Sigmoid colon (tissue), 7 donors: ENCODE data around the gene PPP3R1. TPM values are rescaled to one million over a fixed set of nuclear protein-coding genes. Genes with fewer than 3 reads are reported as not detected.

Source experiments
- DNase-seq: peaks from one replicate; pipeline ENCODE4 v3.0.0-alpha.2; 2019
- H3K27ac ChIP-seq, 4 donors: fragments of 200-600 bp; sonication (generic); one replicate each; pipeline ENCODE4 v1.5.1; 2016 to 2019; ENCODE audit warnings: mild to moderate bottlenecking in 1 of 4
- H3K27me3 ChIP-seq, 3 donors: fragments of 200-600 bp; sonication (generic); one replicate each; pipeline ENCODE4 v1.5.1; 2019; ENCODE audit warnings: mild to moderate bottlenecking in 1 of 3
- H3K36me3 ChIP-seq, 4 donors: fragments of 200-600 bp; sonication (generic); one replicate each; pipeline ENCODE4 v1.5.1; 2016 to 2019
- H3K4me1 ChIP-seq, 4 donors: fragments of 200-600 bp; sonication (generic); one replicate each; pipeline ENCODE4 v1.5.1; 2017 to 2019
- H3K4me3 ChIP-seq, 4 donors: fragments of 200-600 bp; sonication (generic); one replicate each; pipeline ENCODE4 v1.5.1; 2017 to 2019; ENCODE audit warnings: mild to moderate bottlenecking in 2 of 4, moderate library complexity in 1 of 4
- H3K9me3 ChIP-seq, 4 donors: fragments of 200-600 bp in 3 of 4; sonication (generic) in 3 of 4; one replicate each; pipeline versions ENCODE4 v1.5.1 to v1.6.1; 2013 to 2019
- EP300 ChIP-seq, 4 donors: sonication (generic); formaldehyde crosslinking; IDR thresholded peaks; one replicate each; pipeline ENCODE4 v1.6.1; 2017; ENCODE audit warnings: antibody characterized with exemption in 4 of 4
- POLR2A ChIP-seq, 2 donors: fragments of 450-650 bp; IDR thresholded peaks; one replicate each; pipeline ENCODE4 v1.6.1; 2016; ENCODE audit warnings: antibody characterized with exemption in 2 of 2, mild to moderate bottlenecking in 2 of 2, moderate library complexity in 2 of 2
- POLR2AphosphoS5 ChIP-seq, 4 donors: sonication (generic); formaldehyde crosslinking; IDR thresholded peaks; one replicate each; pipeline ENCODE4 v1.6.1; 2017; ENCODE audit warnings: antibody characterized with exemption in 4 of 4
- WGBS, 2 donors: extraction: QIAGEN DNeasy Blood & Tissue Kit; methylation state at CpG; one replicate each; pipeline ENCODE4 v1.1.7; 2013; 5-methylcytosine and 5-hydroxymethylcytosine counted together
- intact Hi-C: fragments of 100-400 bp; cut with DNase I; formaldehyde crosslinking; loops from one replicate; pipeline ENCODE4 v1.15.1; 2023
- polyA plus RNA-seq, 3 donors: library from polyadenylated mRNA; stranded (reverse); fragments of 200-250 nt; gene quantifications; one replicate each; pipeline ENCODE4 v1.2.3, GENCODE V29; 2013
- total RNA-seq, 4 donors: library from RNA; depleted of rRNA; stranded (reverse); fragments of >200 nt; gene quantifications; one replicate each; pipeline ENCODE4 v1.1.0, GENCODE V29; 2016
- TF ChIP-seq, protein P1 (sequence below), 4 experiments: fragments of 450-650 bp in 3 of 4; fragments of 200-600 bp in 1 of 4; IDR thresholded peaks; one replicate each; pipeline ENCODE4 v1.5.1; 2016 to 2019; ENCODE audit warnings: antibody characterized with exemption in 4 of 4, mild to moderate bottlenecking in 3 of 4, moderate library complexity in 2 of 4
- donor health status: healthy with polysubstance abuse.
- donor health status: Bipolar disorder and iron deficiency.
- donor health status: healthy.

The PPP3R1 gene
- total and polyA plus RNA-seq, 7 donors = 17.4 to 38.5 (median 28.8) TPM

DNA sequence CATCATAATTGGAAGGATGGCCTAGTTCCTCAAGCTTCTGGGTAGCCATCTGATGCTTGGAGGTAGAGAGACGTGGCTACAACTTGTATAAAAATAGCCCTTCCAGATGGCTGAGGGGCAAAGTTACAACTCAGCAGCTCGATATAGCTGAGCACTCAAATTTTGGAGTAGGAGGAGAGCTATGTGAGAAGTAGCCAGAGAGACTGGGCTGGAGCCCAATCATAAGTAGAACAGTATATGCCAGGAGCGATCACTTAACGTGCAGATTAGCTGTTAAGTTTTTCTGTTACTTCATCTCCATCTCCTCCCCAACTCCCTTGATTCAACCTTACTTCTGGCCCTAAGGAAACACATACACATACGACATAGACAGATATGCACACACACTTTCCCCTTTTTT lies 38.6 kb upstream of the PPP3R1 start:
- Histone ChIP-seq H3K27me3 (no peaks in the 10 kb centered on the region), H3K9me3 (no peaks in the 10 kb centered on the region), H3K36me3 (no peaks in the 10 kb centered on the region), H3K27ac (no peak overlapping the region), H3K4me1 (peaks cover 0 to 14% (median 12%) of the 10 kb centered on the region in 4 donors), H3K4me3 (no peak overlapping the region)
- DNase-seq = no peak
- 54 to 73% methylated on average over 5 of the region's 5 CpGs for WGBS, 2 donors
- no peak for TF ChIP-seq POLR2AphosphoS5 (IDR thresholded peaks at IDR 0.05)
- TF ChIP-seq, protein P1, sequence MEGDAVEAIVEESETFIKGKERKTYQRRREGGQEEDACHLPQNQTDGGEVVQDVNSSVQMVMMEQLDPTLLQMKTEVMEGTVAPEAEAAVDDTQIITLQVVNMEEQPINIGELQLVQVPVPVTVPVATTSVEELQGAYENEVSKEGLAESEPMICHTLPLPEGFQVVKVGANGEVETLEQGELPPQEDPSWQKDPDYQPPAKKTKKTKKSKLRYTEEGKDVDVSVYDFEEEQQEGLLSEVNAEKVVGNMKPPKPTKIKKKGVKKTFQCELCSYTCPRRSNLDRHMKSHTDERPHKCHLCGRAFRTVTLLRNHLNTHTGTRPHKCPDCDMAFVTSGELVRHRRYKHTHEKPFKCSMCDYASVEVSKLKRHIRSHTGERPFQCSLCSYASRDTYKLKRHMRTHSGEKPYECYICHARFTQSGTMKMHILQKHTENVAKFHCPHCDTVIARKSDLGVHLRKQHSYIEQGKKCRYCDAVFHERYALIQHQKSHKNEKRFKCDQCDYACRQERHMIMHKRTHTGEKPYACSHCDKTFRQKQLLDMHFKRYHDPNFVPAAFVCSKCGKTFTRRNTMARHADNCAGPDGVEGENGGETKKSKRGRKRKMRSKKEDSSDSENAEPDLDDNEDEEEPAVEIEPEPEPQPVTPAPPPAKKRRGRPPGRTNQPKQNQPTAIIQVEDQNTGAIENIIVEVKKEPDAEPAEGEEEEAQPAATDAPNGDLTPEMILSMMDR (IDR thresholded peaks at IDR 0.05) = no peak
- no peak for TF ChIP-seq POLR2A (IDR thresholded peaks at IDR 0.05)
- TF ChIP-seq EP300 (IDR thresholded peaks at IDR 0.05) = no peak
- intact Hi-C loops = no loop called here

DNA sequence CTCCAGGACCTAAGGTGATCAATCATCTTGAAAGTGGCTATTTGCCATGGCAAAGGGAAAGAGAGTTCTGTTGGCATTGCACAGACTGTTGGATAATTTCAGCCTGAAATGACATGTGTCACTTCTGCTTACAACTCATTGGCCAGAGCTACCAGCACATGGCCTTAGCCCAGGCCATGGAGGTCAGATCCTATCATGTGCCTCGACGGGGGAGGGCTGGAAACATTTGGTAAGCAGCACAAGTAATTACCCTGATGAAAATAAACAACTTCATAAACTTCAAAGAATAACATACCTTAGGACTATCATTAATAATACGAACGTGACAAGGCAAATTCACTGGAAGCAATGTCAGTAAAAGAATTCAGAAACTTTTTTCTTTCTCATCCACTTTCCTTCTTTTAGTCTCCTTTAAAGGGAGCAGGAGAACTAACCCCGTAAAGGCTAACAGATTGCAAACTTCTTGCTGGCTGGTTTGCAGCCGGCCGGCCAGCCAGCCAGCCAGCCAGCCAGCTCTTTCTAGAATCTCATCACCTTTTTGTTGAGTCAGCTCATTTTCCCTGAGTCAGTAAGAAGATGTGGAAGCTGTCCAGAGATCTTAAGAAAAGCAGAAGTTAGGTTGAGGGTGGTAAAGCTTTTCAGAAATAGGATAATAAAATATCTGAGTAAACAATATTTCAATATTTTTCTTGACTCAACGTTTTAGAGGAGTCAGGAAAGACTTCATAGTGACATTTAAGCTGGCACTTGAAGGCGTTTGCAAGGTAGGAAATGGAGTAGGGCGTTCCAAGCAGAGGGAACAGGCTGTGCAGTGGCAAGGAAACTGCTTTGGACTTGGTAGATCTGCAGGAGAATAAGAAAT lies 35.5 kb upstream of the PPP3R1 start:
- no peak for DNase-seq
- H3K4me3 ChIP-seq = no peak overlapping the region
- H3K27ac ChIP-seq = peak overlapping the region; percentile 34 to 50 (median 43)
- H3K9me3 ChIP-seq = no peaks in the 10 kb centered on the region
- TF ChIP-seq POLR2AphosphoS5 (IDR thresholded peaks at IDR 0.05) = peak in 1 of 4 donors; percentile 13
- TF ChIP-seq, protein P1 (IDR thresholded peaks at IDR 0.05) = no peak
- no peak for TF ChIP-seq POLR2A (IDR thresholded peaks at IDR 0.05)
- WGBS, 2 donors = 40 to 51% methylated on average over 10 of the region's 10 CpGs
- no peaks in the 10 kb centered on the region for H3K36me3 ChIP-seq
- H3K4me1 ChIP-seq = peaks cover 0 to 14% (median 12%) of the 10 kb centered on the region in 4 donors
- H3K27me3 ChIP-seq = no peaks in the 10 kb centered on the region
- intact Hi-C loops = no loop called here

DNA sequence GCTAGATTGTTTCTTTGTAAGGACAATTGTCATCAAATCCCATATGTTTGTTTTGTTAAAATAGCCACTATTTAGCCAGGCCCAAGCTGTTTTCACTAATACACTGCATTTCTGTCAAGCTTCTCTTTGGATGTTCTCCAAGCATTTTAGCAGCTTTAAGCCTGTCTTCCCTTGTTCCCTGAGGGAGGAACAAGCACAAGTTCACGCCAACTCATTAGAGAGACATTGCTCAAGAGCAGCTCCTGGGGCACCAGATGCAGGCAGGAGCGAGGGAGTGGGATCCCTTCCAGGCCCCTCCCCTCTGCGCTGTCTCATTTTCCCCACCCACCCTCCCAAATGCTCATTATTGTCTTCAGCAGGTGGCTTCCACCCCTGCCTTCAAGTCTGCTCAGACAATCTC lies 32.6 kb upstream of the PPP3R1 start:
- Histone ChIP-seq H3K4me1 (peaks cover 0 to 14% (median 12%) of the 10 kb centered on the region in 4 donors), H3K36me3 (no peaks in the 10 kb centered on the region), H3K27ac (peak overlapping the region in 1 of 4 donors; percentile 16), H3K4me3 (no peak overlapping the region), H3K9me3 (no peaks in the 10 kb centered on the region), H3K27me3 (no peaks in the 10 kb centered on the region)
- intact Hi-C loops = no loop called here
- 66 to 70% methylated on average over 3 of the region's 3 CpGs for WGBS, 2 donors
- DNase-seq = peak; percentile 76
- no peak for TF ChIP-seq POLR2A (IDR thresholded peaks at IDR 0.05)
- peak in 2 of 4 donors; percentile 16 to 31 for TF ChIP-seq POLR2AphosphoS5 (IDR thresholded peaks at IDR 0.05)

DNA sequence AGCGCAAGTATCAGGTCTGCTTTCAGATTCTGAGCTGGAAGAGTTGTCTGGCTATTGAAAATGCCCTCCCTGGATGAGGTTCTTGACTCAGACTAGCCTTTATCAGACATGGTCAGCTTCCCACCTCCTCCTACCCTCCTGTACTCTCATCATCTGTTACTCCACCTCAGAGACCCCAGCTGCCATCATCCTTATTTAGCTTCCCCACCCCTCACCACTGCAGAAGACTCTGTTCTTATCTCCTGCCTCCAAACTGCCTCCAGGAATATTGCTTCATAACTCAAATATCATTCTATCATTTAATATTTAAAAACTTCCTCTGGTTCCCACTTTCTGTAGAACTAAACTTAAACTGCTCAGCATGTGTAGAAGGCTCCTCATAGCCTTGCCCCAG lies 31.1 kb upstream of the PPP3R1 start:
- TF ChIP-seq, protein P1 (IDR thresholded peaks at IDR 0.05) = no peak
- no peak for DNase-seq
- Histone ChIP-seq H3K4me3 (no peak overlapping the region), H3K9me3 (no peaks in the 10 kb centered on the region), H3K4me1 (peaks cover 0 to 11% (median 11%) of the 10 kb centered on the region in 4 donors), H3K27me3 (no peaks in the 10 kb centered on the region), H3K27ac (no peak overlapping the region), H3K36me3 (no peaks in the 10 kb centered on the region)
- intact Hi-C loops = loop anchor here (2.0 kb wide), 1 partner anchor 161 kb away; no protein-coding TSS in a partner anchor
- WGBS, 2 donors = 98% methylated on average over 1 of the region's 1 CpG

DNA sequence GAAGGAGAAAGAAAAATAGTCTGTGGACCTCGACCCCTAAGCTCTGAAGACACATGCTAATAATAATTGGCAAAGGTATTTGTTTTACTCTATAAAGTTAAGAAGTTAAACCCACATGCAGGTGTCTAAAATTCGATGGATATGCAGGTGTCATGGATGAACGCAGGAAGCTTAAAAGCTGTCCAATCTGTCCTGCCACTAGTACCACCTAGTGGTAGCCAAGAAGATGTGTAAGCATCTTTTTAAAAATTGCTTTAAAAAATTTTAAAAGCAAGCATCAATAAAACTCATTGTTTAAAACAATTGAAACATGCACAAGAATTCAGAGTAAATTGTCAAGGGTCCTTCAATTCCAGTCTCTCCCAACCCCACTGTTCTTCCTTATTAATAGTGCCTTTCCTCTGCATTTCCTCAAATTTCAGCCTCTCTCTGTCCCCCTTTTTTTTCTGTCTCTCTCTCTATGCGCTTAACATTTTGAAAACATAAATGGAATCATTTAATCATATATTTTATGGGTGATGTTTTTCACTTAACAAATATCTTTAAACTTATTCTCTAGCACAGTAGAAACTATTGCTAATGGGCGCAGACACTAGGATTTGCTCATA lies 30.6 kb upstream of the PPP3R1 start:
- intact Hi-C loops = loop anchor here (2.0 kb wide), 1 partner anchor 160 kb away; no protein-coding TSS in a partner anchor
- H3K27me3 ChIP-seq = no peaks in the 10 kb centered on the region
- 39 to 40% methylated on average over 5 of the region's 5 CpGs for WGBS, 2 donors
- no peaks in the 10 kb centered on the region for H3K36me3 ChIP-seq
- H3K9me3 ChIP-seq = no peaks in the 10 kb centered on the region
- H3K27ac ChIP-seq = no peak overlapping the region
- DNase-seq = no peak
- peaks cover 0 to 6% (median 6%) of the 10 kb centered on the region in 4 donors for H3K4me1 ChIP-seq
- TF ChIP-seq EP300 (IDR thresholded peaks at IDR 0.05) (no peak), POLR2AphosphoS5 (IDR thresholded peaks at IDR 0.05) (no peak), POLR2A (IDR thresholded peaks at IDR 0.05) (no peak)
- TF ChIP-seq, protein P1 (IDR thresholded peaks at IDR 0.05) = peak; percentile 20 to 69 (median 64)
- H3K4me3 ChIP-seq = no peak overlapping the region
